ENCODE data around the gene COL20A1.

COL20A1 gene

DNA sequence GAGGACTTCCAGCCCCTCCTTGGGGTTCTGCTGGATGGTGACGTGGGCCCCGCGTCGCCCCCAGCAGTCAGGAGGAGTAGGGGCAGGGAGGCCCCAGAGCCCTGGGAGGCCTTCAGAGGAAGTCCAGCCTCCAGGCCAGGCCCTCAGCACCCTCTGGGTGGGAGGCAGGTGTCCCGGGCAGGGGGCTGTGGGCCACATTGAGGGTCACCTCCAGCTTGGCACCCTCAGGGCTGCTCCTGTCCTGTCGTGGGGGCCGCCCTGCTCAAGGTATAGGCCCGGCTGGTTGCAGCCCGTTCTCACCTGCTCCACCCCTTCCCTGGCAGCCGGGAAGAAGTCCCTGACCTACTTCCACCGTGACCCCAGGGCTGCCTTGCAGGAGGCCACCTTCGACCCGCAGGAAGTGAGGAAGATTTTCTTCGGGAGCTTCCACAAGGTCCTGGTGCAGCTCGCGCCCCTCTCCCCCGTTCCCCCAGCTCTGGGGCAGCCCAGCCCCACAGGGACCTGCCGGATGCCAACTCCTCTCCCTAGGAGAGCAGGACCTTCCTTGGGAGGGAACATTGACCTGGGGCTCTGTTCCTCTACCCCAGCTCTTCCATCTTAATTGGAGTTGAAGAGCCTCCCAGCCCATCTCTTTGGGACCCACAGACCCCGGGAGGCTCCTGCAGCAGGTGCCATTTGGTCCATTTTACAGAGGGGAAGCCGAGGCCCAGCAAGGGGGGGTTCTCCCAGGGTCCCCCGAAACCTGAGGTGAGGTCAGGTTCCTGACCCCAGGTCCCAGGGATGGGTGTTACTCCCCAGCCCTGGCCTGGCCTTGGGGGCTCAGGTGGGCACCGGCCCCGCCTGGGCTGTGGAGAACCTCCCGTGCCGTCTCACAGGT is 26.4 kb downstream of the COL20A1 start:
- in situ Hi-C loops (cut with HindIII; ENCODE audit: low pct_unique_long_range_greater_than_20kb, low sequenced_read_pairs): no loop called here
- DNase-seq (ENCODE audit: low read depth in 1 of 2, low spot score in 1 of 2): no peak
- TF ChIP-seq JUND (IDR thresholded peaks at IDR 0.05; ENCODE audit: low read depth): no peak

DNA sequence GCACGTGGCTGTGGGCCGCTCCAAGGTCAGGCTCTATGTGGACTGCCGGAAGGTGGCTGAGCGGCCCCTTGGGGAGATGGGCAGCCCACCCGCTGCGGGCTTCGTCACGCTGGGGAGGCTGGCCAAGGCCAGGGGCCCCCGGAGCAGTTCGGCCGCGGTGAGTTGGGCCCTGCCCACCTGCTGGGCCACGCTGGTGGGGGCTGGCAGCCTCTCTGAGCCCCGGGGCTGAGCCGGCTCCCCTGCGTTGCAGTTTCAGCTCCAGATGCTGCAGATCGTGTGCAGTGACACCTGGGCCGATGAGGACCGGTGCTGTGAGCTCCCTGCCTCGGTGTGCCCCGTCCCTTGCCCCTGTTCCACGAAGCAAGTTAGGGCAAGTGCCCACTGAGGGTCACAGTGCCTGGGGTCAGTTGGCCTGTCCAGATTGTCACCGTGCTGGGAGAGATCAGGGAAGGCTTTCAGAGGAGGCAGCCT is 27.1 kb downstream of the COL20A1 start:
- in situ Hi-C loops (cut with HindIII; ENCODE audit: low pct_unique_long_range_greater_than_20kb, low sequenced_read_pairs): no loop called here
- DNase-seq (ENCODE audit: low read depth in 1 of 2, low spot score in 1 of 2): no peak
- TF ChIP-seq JUND (IDR thresholded peaks at IDR 0.05; ENCODE audit: low read depth): no peak

- in situ Hi-C loops (cut with HindIII; ENCODE audit: low pct_unique_long_range_greater_than_20kb, low sequenced_read_pairs): no loop called here
- no peak for TF ChIP-seq JUND (IDR thresholded peaks at IDR 0.05; ENCODE audit: low read depth)
- no peak for DNase-seq (ENCODE audit: low read depth in 1 of 2, low spot score in 1 of 2)
These were observed 27.7 kb downstream of the COL20A1 start for GRCh38 chr20:63320616-63321147.

- TF ChIP-seq JUND (IDR thresholded peaks at IDR 0.05; ENCODE audit: low read depth): no peak
- no peak for DNase-seq (ENCODE audit: low read depth in 1 of 2, low spot score in 1 of 2)
- in situ Hi-C loops (cut with HindIII; ENCODE audit: low pct_unique_long_range_greater_than_20kb, low sequenced_read_pairs): no loop called here
These were observed 28.3 kb downstream of the COL20A1 start for GRCh38 chr20:63321148-63321831.

DNA sequence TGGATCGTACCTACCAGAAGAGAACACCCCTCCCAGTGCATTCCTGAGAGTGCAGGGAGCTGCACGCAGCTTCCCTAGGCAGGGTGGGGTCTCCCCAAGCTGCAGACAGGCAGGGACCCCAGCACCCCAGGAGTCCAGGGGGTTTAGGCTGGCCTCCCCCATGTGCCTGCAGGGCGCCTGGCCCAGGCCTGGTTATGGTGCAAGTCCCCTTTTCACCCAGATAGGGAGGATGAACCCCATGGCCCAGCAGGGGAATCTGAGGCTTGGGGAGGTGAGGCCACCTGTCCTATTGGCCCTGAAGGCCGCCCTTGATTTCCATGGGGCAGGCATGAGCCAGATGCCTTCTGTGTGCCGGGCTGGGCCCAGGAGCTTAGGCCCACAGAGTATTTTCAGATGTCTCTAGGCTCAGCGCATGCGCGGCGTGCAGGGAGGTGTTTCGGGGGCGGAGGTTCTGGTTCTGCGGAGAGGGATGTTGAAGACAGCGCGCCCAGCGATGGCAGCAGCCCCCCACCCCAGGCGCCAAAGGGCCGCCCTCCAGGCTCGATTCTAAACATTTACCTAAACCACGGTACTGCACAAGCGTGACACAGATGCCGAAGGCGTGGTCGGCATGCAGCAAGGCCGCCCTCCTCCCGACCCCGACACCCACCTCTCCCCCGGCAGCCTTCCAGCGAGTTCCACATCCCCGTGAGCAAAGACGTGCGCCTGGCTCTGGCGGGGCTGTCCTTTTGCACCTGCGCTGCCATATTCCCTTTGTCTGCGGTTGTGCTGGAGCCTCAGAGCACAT is 29.4 kb downstream of the COL20A1 start:
- TF ChIP-seq JUND (IDR thresholded peaks at IDR 0.05; ENCODE audit: low read depth): no peak
- in situ Hi-C loops (cut with HindIII; ENCODE audit: low pct_unique_long_range_greater_than_20kb, low sequenced_read_pairs): no loop called here
- DNase-seq (ENCODE audit: low read depth in 1 of 2, low spot score in 1 of 2): no peak

GRCh38 chr20:63322933-63323273 is 29.9 kb downstream of the COL20A1 start:
- in situ Hi-C loops (cut with HindIII; ENCODE audit: low pct_unique_long_range_greater_than_20kb, low sequenced_read_pairs): no loop called here

DNA sequence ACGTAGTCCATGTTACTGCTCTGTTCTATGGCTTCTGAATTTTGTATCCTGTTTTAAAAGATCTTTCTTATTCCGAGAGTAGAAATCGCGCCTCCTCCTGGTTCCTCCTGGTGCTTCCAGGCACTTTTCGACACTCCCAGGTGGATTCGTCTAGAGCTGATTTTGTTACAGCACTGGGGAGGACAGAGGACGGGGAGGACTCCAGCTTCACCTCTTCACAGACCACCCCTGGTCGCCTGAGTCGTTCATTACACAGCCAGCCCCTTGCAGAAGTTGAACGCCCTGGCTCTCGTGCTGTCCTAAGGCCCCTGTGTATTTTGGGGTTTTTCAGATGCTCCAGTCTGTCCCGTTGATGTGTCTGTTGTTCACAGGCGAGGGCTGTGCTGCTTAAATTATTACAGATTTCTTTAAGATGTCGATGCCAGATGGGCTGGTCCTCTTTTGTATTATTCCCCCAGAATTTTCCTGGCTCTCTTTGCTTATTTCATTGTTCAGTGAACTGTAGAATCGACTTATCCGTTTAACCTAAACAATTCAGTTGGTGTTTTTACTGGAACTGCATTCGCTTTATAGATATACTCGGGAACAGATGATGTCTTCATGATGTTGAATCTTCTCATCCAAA is 30.5 kb downstream of the COL20A1 start:
- in situ Hi-C loops (cut with HindIII; ENCODE audit: low pct_unique_long_range_greater_than_20kb, low sequenced_read_pairs): no loop called here

More at GRCh38 chr20:63322933-63323273, 29.9 kb downstream of the COL20A1 start:
- no peak for DNase-seq (ENCODE audit: low read depth in 1 of 2, low spot score in 1 of 2)
- TF ChIP-seq JUND (IDR thresholded peaks at IDR 0.05; ENCODE audit: low read depth): no peak

DNA sequence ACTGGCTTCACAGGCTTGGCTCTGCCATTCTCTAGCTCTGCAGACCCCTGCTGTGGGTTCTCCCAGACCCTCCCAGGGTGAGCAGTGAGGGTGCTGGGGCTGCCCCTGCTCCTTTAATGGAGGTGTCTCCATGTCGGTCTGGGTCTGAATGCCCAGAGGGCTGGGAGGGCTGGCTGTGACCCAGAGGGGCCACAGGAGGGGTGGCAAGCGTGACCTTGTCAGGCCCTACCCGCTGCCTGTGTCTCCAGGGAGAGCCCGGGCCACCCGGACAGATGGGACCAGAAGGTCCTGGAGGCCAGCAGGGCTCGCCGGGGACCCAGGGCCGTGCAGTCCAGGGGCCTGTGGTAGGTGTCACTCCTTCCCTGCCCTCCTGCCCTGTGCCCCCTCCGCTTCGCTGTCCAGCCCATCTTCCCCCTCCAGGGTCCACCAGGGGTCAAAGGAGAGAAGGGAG is 32.1 kb downstream of the COL20A1 start:
- no peak for DNase-seq (ENCODE audit: low read depth in 1 of 2, low spot score in 1 of 2)
- no peak for TF ChIP-seq JUND (IDR thresholded peaks at IDR 0.05; ENCODE audit: low read depth)
- in situ Hi-C loops (cut with HindIII; ENCODE audit: low pct_unique_long_range_greater_than_20kb, low sequenced_read_pairs): no loop called here

More for the DNA sequence above, 30.5 kb downstream of the COL20A1 start:
- no peak for TF ChIP-seq JUND (IDR thresholded peaks at IDR 0.05; ENCODE audit: low read depth)
- no peak for DNase-seq (ENCODE audit: low read depth in 1 of 2, low spot score in 1 of 2)

DNA sequence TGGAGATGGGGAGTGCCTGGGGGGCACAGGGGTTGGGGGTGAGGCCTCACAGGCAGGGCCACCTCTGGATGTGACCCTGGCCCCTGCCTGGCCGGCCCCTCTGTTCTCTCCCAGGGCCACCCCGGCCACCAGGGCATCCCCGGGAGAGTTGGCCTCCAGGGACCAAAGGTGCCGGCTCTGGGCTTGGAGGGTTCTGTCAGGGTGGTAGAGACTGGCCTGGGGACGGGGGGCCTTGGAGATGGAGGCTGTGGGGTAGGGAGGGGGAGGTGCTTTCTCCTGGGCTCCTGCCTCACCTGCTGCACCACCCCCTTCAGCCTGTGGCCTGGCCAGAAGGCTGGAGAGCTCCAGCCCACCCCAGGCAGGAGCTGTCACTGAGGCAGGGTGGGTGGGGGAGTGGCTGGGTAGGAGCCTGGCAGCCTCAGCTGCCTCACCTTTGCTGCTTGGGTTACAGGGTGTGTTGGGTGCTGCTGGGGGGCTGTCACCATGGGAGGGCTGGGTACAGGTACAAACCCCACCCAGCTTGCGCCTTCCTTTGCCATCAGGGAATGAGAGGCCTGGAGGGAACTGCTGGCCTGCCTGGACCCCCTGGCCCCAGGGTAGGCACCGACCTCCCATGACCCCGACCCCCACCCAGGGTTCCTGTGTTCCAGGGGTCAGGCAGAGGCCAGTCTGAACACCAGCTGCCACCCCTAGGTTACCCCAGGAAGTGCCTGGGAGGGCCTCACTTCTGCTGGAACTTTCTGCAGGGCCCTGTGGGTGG is 32.7 kb downstream of the COL20A1 start:
- in situ Hi-C loops (cut with HindIII; ENCODE audit: low pct_unique_long_range_greater_than_20kb, low sequenced_read_pairs): no loop called here
- TF ChIP-seq JUND (IDR thresholded peaks at IDR 0.05; ENCODE audit: low read depth): no peak
- no peak for DNase-seq (ENCODE audit: low read depth in 1 of 2, low spot score in 1 of 2)

GRCh38 chr20:63326314-63327230 is 33.6 kb downstream of the COL20A1 start:
- in situ Hi-C loops (cut with HindIII; ENCODE audit: low pct_unique_long_range_greater_than_20kb, low sequenced_read_pairs): no loop called here
- DNase-seq (ENCODE audit: low read depth in 1 of 2, low spot score in 1 of 2): no peak
- no peak for TF ChIP-seq JUND (IDR thresholded peaks at IDR 0.05; ENCODE audit: low read depth)

All from T47D (cell line).